Ramos (cell line): ENCODE measurements around the gene GAB4.

Experiments used
- in situ Hi-C: fragments of 300-500 bp; cut with MboI; formaldehyde crosslinking; loops from one replicate; pipeline ENCODE4 v1.14.3; 2022; ENCODE audit warnings: low sequenced_read_pairs; ENCODE audit not compliant: unreplicated experiment

Gene GAB4

DNA sequence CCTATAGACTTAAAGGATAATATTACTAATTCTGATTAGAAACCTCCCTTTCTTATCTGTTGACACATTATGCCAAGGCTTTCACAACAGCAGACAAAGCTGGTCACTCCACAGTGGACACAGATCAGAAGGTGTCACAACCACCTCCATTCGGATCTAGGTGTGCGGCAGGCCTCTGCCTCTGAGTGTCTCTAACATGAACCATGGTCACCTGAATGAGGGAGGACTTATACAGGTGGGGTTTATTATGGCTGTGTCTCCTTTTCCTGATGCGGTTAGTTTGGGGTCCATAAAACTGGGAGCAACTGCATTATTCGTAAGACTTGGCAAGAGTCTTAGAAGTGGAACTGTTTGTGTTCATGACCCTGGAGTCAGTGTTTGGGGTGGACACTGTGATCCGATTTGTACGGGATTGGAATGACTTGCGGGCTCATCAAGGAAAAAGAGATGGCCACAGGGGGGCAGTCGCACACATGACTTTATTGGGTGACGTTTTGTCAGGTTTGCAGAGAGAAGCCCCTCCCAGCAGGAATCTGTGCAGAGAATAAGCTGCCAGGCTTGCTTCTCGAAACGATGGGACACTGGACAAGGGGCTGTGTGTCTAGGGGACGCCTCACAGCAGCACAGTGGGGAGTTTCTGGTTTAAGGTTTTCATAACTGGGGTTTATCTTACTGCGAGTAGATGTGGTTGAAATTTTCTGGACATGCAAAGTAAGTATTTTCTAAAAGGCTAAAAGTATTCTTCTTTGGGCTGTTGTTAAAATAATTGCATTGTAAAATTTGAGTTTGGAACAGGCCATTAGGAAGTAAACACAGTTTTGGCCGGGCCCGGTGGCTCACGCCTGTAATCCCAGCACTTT, 90.6 kb downstream of the GAB4 start:
- in situ Hi-C loops, result loop anchor here (5.0 to 10.0 kb wide), 2 partner anchors 57 to 140 kb away; no protein-coding TSS in a partner anchor

DNA sequence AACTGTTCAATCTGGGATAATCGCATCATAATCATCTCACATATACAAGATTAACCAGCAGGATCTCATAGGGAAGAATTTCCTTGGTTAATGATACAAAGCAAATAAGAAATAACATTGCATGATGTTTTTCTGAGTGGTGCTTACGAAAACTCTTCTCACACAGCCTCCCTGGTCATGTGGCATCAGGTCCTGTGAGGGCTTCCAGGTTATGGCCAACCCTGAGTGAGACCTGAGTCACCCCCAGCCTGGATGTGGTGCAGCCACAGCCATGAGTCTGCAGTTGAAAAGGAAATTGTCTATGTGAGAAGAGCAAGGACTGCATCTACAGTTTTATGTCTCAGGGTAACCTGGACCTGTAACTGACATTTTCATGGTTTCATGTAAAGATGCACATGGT, 92.3 kb downstream of the GAB4 start:
- in situ Hi-C loops, result loop anchor here (5.0 to 10.0 kb wide), 2 partner anchors 59 to 142 kb away; no protein-coding TSS in a partner anchor

GRCh38 chr22:16914911-16915310, 93.1 kb downstream of the GAB4 start:
- in situ Hi-C loops, result loop anchor here (5.0 to 10.0 kb wide), 2 partner anchors 60 to 142 kb away; no protein-coding TSS in a partner anchor

DNA sequence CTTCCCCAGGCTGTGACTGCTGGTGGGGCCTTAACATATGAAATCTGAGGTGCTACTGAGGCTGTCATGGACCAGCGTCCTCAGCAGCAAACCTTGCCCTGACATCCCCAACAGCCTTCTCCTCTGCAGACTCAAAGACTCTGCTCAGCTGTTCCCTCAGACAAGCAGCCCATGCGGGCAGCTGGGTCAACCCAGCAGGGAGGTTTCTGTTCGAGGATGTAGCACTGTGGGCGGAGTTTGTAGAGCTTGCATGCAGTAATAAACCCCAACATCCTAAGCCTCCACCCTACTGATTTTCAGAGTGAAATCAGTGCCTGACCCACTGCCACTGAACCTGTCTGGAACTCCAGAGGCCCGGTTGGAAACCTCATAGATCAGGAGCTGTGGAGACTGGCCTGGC, 94.0 kb downstream of the GAB4 start:
- in situ Hi-C loops, result loop anchor here (10.0 kb wide), 1 partner anchor 61 kb away; no protein-coding TSS in a partner anchor

DNA sequence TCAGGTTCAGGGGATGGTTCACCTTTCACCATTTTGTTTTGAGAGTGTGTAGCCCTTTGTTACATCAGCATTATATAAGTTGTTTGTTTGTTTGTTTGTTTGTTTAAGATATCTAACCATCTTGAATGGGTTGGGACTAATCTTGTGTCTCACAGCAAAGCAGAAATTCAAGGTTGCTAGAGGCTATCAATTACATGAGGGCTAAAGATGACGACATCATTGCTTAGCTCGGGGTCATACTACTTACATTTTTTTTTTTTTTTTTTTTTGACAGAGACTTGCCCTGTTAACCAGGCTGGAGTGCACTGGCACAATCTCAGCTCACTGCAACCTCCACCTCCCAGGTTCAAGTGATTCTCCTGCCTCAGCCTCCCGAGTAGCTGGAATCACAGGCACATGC, 95.7 kb downstream of the GAB4 start:
- in situ Hi-C loops, result loop anchor here (10.0 kb wide), 1 partner anchor 63 kb away; no protein-coding TSS in a partner anchor
